Measurements from ENCODE around the gene HIPK2.

- TF ChIP-seq EP300 (IDR thresholded peaks at IDR 0.05): no peak
- TF ChIP-seq CTCF (IDR thresholded peaks at IDR 0.05): no peak
These were observed 203.0 kb downstream of the HIPK2 start for GRCh38 chr7:139574618-139575337.
